CD4-positive, alpha-beta T cell (primary cell): Measurements from ENCODE around the gene ENGASE. TPM values are rescaled to one million over a fixed set of nuclear protein-coding genes. Genes with fewer than 3 reads are reported as not detected.
A peak's percentile ranks its signal among the peaks of the same experiment; 100 is the strongest.

Source experiments
- ATAC-seq: fragments of 200-7000 bp; cut with Tn5 transposase; one replicate; pipeline ENCODE4 v1.10.0; 2022; ENCODE audit warnings: mild to moderate bottlenecking; ENCODE audit not compliant: poor library complexity
- CTCF ChIA-PET: fragments of 350-600 bp; sonication (Branson Sonifier 250); formaldehyde crosslinking; loops from one replicate; lab custom pipeline; 2021; ENCODE audit warnings: antibody characterized with exemption, inconsistent platforms; lab: Charles Lee
- POLR2A ChIA-PET: fragments of 350-600 bp; sonication (Branson Sonifier 250); formaldehyde crosslinking; loops from one replicate; lab custom pipeline; 2021; ENCODE audit warnings: antibody characterized with exemption, inconsistent platforms; lab: Charles Lee
- DNase-seq, 14 experiments: peaks; one replicate each; pipeline ENCODE4 v3.0.0-alpha.2; 2013 to 2020; ENCODE audit warnings: mixed read lengths in 2 of 14
- H3K27ac ChIP-seq, 2 donors: one replicate each; pipeline versions ENCODE4 v1.5.1 to v1.7.0; 2013; ENCODE audit warnings: low read length in 2 of 2, low read depth in 1 of 2, mild to moderate bottlenecking in 1 of 2
- H3K27me3 ChIP-seq, 2 experiments: 1 replicate in 1 of 2; 2 replicates in 1 of 2; pipeline versions ENCODE4 v1.6.1 to v1.7.0; 2013; ENCODE audit warnings: low read length in 2 of 2, control low read depth in 1 of 2, mild to moderate bottlenecking in 1 of 2, moderate library complexity in 1 of 2; ENCODE audit not compliant: insufficient read depth in 2 of 2, control insufficient read depth in 1 of 2
- H3K36me3 ChIP-seq: one replicate; pipeline ENCODE4 v1.6.1; 2013; ENCODE audit warnings: low read length, control low read depth; ENCODE audit not compliant: insufficient read depth
- H3K4me1 ChIP-seq: one replicate; pipeline ENCODE4 v1.6.1; 2013; ENCODE audit warnings: low read length, control low read depth; ENCODE audit not compliant: insufficient read depth
- H3K4me3 ChIP-seq: one replicate; pipeline ENCODE4 v1.5.1; 2013; ENCODE audit warnings: mild to moderate bottlenecking, low read length, moderate library complexity
- H3K9me3 ChIP-seq, 2 experiments: 1 replicate in 1 of 2; 2 replicates in 1 of 2; pipeline versions ENCODE4 v1.6.1 to v1.7.0; 2013; ENCODE audit warnings: low read length in 2 of 2, mild to moderate bottlenecking in 2 of 2, control low read depth in 1 of 2, moderate library complexity in 1 of 2; ENCODE audit not compliant: control insufficient read depth in 1 of 2, insufficient read depth in 1 of 2
- H3K27ac Mint-ChIP-seq: one replicate; pipeline ENCODE4 v1.8.0; 2020; ENCODE audit warnings: mixed read lengths
- H3K27me3 Mint-ChIP-seq: one replicate; pipeline ENCODE4 v1.8.0; 2021; ENCODE audit warnings: mixed read lengths
- H3K36me3 Mint-ChIP-seq: one replicate; pipeline ENCODE4 v1.8.0; 2021; ENCODE audit warnings: low read depth, mixed read lengths
- H3K4me1 Mint-ChIP-seq: one replicate; pipeline ENCODE4 v1.8.0; 2021; ENCODE audit warnings: low read depth, mixed read lengths
- H3K4me3 Mint-ChIP-seq: one replicate; pipeline ENCODE4 v1.8.0; 2020; ENCODE audit warnings: mild to moderate bottlenecking, mixed read lengths
- H3K9me3 Mint-ChIP-seq: one replicate; pipeline ENCODE4 v1.8.0; 2020; ENCODE audit warnings: mixed read lengths
- intact Hi-C, 2 experiments: fragments of 100-400 bp; cut with DNase I in 1 of 2; cut with micrococcal nuclease in 1 of 2; formaldehyde crosslinking; loops; one replicate each; pipeline versions ENCODE4 v1.15.1 to v1.9.0; 2023 to 2025; cut with DNase I, micrococcal nuclease
- total RNA-seq, 174 experiments: library from RNA in 2 of 174; stranded (reverse) in 2 of 174; gene quantifications; one replicate each; pipeline ENCODE4 v1.2.3 and lab custom pipeline; 2021 to 2026
- TF ChIP-seq, protein P1 (sequence below): fragments of 200-600 bp; IDR thresholded peaks from one replicate; pipeline ENCODE4 v1.8.0; 2022; ENCODE audit warnings: antibody characterized with exemption, mild to moderate bottlenecking

Gene ENGASE
- total RNA-seq, 2 experiments from 2014 or later: 49.8 to 50.9 TPM

GRCh38 chr17:79086609-79087427 lies 12.2 kb downstream of the ENGASE start:
- Histone ChIP-seq H3K9me3 (no peaks in the 10 kb centered on the region), H3K36me3 (peaks cover 44% of the 10 kb centered on the region), H3K27me3 (no peaks in the 10 kb centered on the region), H3K4me3 (no peak overlapping the region), H3K27ac (no peak overlapping the region), H3K4me1 (peaks cover 14% of the 10 kb centered on the region)
- H3K27ac Mint-ChIP-seq: no peak overlapping the region
- TF ChIP-seq, protein P1, sequence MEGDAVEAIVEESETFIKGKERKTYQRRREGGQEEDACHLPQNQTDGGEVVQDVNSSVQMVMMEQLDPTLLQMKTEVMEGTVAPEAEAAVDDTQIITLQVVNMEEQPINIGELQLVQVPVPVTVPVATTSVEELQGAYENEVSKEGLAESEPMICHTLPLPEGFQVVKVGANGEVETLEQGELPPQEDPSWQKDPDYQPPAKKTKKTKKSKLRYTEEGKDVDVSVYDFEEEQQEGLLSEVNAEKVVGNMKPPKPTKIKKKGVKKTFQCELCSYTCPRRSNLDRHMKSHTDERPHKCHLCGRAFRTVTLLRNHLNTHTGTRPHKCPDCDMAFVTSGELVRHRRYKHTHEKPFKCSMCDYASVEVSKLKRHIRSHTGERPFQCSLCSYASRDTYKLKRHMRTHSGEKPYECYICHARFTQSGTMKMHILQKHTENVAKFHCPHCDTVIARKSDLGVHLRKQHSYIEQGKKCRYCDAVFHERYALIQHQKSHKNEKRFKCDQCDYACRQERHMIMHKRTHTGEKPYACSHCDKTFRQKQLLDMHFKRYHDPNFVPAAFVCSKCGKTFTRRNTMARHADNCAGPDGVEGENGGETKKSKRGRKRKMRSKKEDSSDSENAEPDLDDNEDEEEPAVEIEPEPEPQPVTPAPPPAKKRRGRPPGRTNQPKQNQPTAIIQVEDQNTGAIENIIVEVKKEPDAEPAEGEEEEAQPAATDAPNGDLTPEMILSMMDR: no peak
- ATAC-seq (no peak), DNase-seq (no peak)
- CTCF ChIA-PET: interaction anchor here (0.6 to 2.0 kb wide), 9 partner anchors 9 to 314 kb away, joined by 3 to 11 read pairs (median 3); no protein-coding TSS in a partner anchor
- intact Hi-C loops: loop anchor here (1.0 to 5.0 kb wide), 3 partner anchors 304 to 905 kb away; no protein-coding TSS in a partner anchor
- POLR2A ChIA-PET: no interaction called here
- no peaks in the 10 kb centered on the region for H3K27me3 Mint-ChIP-seq
- H3K4me3 Mint-ChIP-seq: no peak overlapping the region
- peaks cover 17% of the 10 kb centered on the region for H3K36me3 Mint-ChIP-seq
- H3K4me1 Mint-ChIP-seq: no peaks in the 10 kb centered on the region
- no peaks in the 10 kb centered on the region for H3K9me3 Mint-ChIP-seq

DNA sequence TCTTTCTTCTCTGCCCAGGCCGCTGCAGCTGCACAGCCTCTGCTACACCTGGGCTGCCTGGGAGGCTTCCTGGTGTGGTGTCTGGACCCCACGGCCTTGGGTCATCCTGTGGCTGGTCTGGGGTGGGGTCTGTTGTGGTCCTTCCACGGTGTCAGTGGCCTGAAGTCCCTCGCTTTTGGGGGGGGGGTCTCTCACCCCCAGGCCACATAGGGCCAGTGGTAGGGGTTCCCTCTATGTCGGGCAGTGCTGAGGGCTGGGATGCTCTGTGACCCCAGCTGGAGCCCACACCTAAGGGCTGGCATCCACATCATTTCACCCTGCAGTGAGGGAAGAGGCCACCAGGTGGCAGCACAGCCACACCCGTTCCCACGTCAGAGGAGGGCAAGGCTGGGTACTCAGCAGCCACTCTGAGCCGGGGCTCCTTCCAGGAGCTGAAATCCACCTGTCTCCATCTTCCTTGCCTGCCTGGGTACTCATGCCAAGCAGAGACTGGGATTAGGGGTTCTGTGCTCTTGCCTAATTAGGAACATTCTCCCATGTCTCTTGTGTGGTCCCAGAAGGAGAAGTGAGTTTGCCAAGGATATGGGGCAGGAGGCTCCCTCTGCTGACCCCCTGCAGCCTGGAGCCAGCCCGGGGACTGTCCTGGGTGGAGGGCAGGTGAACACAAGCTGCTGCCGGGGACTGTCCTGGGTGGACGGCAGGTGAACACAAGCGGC lies 13.0 kb downstream of the ENGASE start:
- H3K27ac ChIP-seq: no peak overlapping the region
- peak; percentile 51 to 84 (median 69) for DNase-seq
- no peaks in the 10 kb centered on the region for H3K9me3 ChIP-seq
- H3K4me1 ChIP-seq: peaks cover 14% of the 10 kb centered on the region
- Mint-ChIP-seq H3K4me1 (no peaks in the 10 kb centered on the region), H3K27ac (no peak overlapping the region), H3K4me3 (no peak overlapping the region), H3K36me3 (peaks cover 15% of the 10 kb centered on the region), H3K27me3 (peaks cover 4% of the 10 kb centered on the region), H3K9me3 (no peaks in the 10 kb centered on the region)
- H3K4me3 ChIP-seq: no peak overlapping the region
- CTCF ChIA-PET: interaction anchor here (0.6 to 2.0 kb wide), 9 partner anchors 9 to 313 kb away, joined by 3 to 11 read pairs (median 3); no protein-coding TSS in a partner anchor
- TF ChIP-seq, protein P1: peak; percentile 91
- POLR2A ChIA-PET: interaction anchor here (0.6 kb wide), 1 partner anchor 19 kb away, joined by 3 read pairs; no protein-coding TSS in a partner anchor
- intact Hi-C loops: loop anchor here (1.0 to 5.0 kb wide), 3 partner anchors 304 to 905 kb away; no protein-coding TSS in a partner anchor
- H3K27me3 ChIP-seq: no peaks in the 10 kb centered on the region
- H3K36me3 ChIP-seq: peaks cover 39% of the 10 kb centered on the region
- ATAC-seq: peak; percentile 93

DNA sequence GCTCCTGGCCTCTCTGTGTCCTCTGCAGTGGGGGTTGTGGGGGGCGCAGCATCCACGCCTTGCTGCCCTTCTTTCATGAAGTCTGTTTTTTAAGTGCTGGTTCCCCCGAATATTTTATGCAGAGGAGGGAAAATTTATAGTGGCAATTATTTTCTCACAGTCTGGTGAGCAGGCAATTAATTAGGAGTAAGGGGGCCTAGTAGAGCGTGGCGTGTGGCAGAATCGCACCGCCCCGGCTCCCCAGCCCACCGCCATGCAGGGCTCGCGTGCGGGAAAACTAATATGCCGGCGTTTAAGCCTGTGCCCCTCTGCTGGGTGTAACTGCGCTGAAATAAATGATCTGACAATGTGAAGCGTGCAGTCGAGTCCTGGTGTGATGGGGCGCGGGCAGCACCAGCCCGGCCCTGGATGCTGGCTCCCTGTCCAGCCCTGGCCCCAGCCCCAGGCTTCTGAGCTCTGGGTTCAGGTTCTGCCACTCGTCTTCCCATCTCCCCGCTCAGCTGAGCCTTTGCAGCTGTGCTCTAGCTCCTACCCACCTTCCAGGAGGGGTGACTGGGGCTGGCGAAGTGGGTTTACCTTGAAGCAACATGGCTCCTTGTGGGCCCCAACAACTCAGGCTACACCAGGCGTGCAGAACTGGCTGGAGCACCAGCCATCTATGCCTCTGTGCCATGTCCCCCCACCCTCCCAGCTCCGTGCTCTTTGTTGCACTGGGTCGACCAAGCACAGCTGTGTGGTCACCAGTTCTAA lies 13.8 kb downstream of the ENGASE start:
- H3K27me3 ChIP-seq: peaks cover 2 to 6% of the 10 kb centered on the region in 2 experiments
- no peak overlapping the region for H3K4me3 ChIP-seq
- no peaks in the 10 kb centered on the region for H3K9me3 ChIP-seq
- intact Hi-C loops: loop anchor here in 1 of 2 experiments (5.0 kb wide), 1 partner anchor 904 kb away; no protein-coding TSS in a partner anchor
- DNase-seq (no peak), ATAC-seq (no peak)
- H3K36me3 ChIP-seq: peaks cover 31% of the 10 kb centered on the region
- H3K27ac ChIP-seq: no peak overlapping the region
- peaks cover 6% of the 10 kb centered on the region for H3K4me1 Mint-ChIP-seq
- ChIA-PET POLR2A (interaction anchor here (0.6 kb wide), 1 partner anchor 20 kb away, joined by 3 read pairs; no protein-coding TSS in a partner anchor), CTCF (interaction anchor here (0.6 to 2.0 kb wide), 9 partner anchors 10 to 305 kb away, joined by 3 to 11 read pairs (median 3); no protein-coding TSS in a partner anchor)
- H3K4me1 ChIP-seq: peaks cover 14% of the 10 kb centered on the region
- H3K9me3 Mint-ChIP-seq: no peaks in the 10 kb centered on the region
- no peak overlapping the region for H3K27ac Mint-ChIP-seq
- H3K36me3 Mint-ChIP-seq: peaks cover 9% of the 10 kb centered on the region
- peaks cover 10% of the 10 kb centered on the region for H3K27me3 Mint-ChIP-seq
- TF ChIP-seq, protein P1: no peak
- no peak overlapping the region for H3K4me3 Mint-ChIP-seq
